GM21723 (cell line): ENCODE data around the gene KIAA1755.

Source experiments
- ATAC-seq: cut with Tn5 transposase; IDR thresholded peaks from one replicate; pipeline ENCODE4 v1.9.1; 2021; ENCODE audit warnings: mild to moderate bottlenecking, moderate library complexity; ENCODE audit not compliant: unreplicated experiment

KIAA1755 gene

GRCh38 chr20:38208088-38208487 is 52.4 kb downstream of the KIAA1755 start:
- no peak for ATAC-seq

- no peak for ATAC-seq
Measured at GRCh38 chr20:38207621-38208020, 52.9 kb downstream of the KIAA1755 start.

DNA sequence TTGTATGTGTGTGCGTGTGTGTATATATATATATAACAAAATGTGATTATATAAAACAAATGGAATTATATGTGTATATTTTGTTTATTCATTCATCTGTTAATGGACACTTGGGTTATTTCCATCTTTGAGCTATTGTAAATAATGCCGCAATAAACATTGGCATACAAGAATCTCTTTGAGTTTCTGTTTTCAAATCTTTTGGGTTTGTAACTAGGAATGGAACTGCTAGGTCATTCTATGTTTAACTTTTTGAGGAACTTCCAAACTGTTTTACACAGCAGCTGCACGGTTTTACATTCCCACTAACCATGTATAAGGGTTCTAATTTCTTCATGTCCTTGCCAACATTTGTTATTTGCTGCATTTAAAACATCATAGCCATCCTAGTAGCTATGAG is 55.5 kb downstream of the KIAA1755 start:
- ATAC-seq: no peak

GRCh38 chr20:38203981-38204357 is 56.6 kb downstream of the KIAA1755 start:
- no peak for ATAC-seq

- ATAC-seq: no peak
Measured at GRCh38 chr20:38203337-38203980, 57.1 kb downstream of the KIAA1755 start.

GRCh38 chr20:38202982-38203293 is 57.6 kb downstream of the KIAA1755 start:
- ATAC-seq: no peak

DNA sequence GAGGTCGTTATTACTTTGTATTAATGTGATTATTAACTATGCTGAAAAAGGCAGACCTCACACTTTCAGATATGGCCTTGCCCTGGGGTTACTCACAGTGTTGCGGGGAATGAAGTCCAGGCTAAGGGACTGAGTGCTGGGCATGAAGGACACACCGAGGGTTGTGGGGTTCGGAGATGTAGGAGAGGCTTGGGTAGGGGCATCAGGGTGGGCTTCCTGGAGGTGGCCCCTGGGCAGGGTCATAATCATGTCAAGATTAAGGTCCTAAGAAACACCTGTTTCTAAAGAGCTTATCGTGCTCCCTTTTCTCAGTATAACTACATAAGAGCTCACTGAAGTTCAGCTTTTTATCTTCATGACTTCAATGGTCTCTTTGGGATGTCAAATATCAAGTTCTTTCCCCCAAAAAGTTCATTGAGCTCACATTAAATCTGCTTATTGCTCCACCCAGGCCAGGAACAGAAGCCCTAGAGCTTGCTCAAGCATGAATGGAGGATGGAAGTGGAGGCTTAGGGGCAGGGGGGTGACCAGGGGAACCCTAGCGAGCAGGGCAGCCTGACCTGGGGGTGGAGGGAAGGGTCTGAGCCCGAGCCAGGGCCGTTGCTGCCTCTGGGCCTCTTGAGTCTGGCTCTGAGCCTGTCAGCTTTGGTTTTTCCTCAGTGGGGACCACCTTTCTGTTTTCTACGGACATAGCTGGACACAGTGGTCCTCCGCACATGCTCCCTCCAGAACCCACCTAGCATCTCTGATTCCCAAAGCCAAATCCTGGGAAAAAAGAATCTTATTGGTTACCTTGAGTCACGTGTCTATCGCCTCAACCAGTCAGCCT is 58.2 kb downstream of the KIAA1755 start:
- ATAC-seq: no peak

DNA sequence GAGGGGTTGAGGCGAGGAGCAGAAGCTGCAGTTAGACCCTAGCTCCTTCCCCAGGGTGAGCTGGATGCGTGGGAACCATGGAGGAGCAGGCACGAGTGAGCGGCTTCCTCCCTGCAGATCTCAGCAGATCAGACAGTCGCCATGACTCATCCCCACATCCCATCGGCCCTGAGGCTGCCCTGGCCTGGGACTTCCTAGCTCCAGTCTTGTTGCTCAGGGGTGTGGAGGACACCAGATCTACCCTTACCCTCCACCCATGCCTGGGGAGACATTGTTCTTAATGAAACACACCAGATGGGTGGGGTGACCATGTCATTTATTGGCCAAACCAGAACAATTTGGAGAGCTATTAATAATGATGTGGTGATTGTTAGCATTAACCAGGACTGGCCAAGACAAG is 59.2 kb downstream of the KIAA1755 start:
- ATAC-seq: no peak

GRCh38 chr20:38200646-38201045 is 59.9 kb downstream of the KIAA1755 start:
- no peak for ATAC-seq

DNA sequence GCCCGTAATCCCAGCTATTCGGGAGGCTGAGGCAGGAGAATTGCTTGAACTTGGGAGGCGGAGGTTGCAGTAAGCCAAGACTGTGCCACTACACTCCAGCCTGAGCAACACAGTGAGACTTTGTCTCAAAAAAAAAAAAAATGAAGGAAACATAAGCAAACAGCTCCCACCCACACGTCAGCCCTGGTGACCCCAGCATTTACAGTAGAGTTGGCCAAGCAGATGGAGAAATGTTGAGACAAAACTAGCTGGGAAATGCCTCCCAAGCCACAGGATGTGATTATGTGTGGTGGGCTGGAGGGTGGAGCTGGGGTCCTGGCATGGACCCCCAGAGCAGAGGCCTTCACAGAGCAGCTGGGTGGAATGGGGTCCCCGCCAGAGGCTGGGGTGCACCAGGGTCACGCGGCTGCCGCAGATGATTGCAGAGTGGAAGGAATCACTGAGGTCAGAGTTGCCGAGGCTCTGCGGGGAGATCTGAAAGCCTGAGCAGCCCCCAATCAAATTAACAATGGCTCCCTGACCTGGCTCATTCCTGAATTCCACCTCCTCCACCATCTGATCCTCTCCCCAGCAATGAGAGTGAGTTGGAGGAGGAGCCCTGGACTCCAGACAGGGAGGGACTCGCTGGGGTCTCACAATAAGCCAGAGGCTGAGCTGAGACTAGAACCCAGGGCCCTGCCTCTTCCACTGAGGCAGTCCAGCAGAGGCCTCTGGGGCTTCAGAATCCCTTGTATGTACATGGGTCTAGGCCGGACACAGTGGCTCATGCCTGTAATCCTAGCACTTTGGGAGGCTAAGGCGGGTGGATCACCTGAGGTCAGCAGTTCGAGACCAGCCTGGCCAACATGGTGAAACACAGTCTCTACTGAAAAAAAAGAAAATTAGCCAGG is 60.8 kb downstream of the KIAA1755 start:
- no peak for ATAC-seq

- ATAC-seq: no peak
Measured at GRCh38 chr20:38198238-38198861, 62.2 kb downstream of the KIAA1755 start.

GRCh38 chr20:38197619-38198018 is 62.9 kb downstream of the KIAA1755 start:
- ATAC-seq: no peak

DNA sequence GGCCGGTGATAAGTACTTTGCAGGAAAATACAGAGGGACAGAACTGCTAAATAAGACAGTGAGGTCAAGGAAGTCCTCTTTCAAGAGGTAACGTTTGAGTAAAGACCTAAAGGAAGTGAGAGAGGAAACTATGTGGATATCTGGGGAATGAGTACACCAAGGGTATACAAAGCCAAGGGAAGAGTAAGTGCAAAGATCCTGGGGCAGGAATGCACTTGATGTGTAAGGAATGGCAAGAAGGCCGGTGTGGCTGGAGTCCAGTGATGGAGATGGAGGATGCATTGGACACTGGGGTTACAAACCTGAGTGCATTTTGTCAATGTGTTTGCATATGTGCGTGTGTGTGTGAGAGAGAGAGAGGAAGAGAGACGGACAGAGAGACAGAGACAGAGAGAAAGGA is 63.3 kb downstream of the KIAA1755 start:
- ATAC-seq: no peak

DNA sequence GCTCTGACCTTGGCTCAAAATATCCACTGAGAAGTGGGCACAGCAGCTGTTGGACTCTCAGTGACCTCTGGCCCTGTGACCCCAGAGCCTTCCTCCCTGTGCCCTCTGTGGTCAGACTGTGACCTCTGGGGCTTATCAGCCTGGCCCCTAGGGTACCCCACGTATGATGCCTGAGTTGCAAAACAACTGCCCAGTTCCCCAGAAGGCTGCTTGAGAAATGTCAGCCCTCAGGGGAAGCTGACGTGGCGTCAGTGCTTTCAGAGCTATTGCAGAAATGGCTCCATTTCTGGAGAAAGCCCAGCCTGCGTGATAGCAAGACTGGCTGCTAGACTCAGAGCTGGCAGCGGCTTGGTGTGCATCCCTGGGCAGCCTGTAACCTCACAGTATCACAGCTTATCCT is 63.9 kb downstream of the KIAA1755 start:
- no peak for ATAC-seq

- ATAC-seq: no peak
Measured at GRCh38 chr20:38196076-38196475, 64.5 kb downstream of the KIAA1755 start.

GRCh38 chr20:38195521-38195920 is 65.0 kb downstream of the KIAA1755 start:
- ATAC-seq: no peak

DNA sequence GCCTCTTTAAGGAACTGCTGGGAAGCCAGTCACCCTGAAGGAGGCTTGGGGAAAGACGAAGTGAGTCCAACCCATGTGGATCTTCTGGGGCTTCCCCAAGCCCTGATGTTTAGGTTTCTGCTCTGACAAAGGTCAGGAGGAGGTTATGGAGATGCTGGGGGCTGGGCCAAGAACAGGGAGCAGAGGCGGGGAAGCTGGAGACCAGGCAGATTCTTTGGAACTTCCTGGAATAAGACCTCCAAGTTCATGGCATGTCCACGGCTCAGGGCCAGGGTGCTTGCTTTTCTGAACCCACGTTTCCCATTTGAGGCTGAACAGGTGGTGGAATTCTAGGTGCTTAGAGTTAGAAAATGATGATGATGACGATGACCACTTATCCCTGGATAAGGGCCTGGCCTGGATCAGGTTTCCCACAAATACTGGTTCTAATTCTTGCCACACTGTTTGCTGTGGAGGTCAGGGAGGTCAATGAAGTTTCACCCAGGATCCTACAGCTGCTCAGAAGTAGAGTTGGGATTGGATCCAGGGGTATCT is 65.5 kb downstream of the KIAA1755 start:
- ATAC-seq: no peak

GRCh38 chr20:38193586-38194105 is 66.9 kb downstream of the KIAA1755 start:
- ATAC-seq: no peak

- ATAC-seq: no peak
Measured at GRCh38 chr20:38192323-38192885, 68.1 kb downstream of the KIAA1755 start.

DNA sequence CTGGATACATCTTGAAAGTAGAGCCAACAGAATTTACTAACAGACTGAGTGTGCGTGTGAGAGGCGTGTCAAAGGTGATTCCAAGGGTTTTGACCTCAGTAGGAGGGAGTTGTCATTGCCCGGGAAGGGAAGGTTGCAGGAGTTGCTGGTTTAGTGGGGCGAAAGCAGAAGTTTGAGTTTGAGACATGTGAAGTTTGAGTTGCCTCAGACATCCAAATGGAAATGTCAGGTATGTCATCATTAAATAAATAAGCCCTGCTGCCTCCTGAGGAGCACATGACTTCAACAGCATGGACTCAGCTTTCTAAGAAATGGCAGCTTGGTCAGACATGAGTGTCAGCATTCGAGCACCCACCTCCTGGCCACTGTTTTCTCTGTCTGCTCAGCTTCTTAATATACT is 68.9 kb downstream of the KIAA1755 start:
- no peak for ATAC-seq
